H9 (cell line): ENCODE measurements around the gene POU6F2. TPM values are rescaled to one million over a fixed set of nuclear protein-coding genes. Genes with fewer than 3 reads are reported as not detected.

Experiments used
- DNase-seq: peaks from one replicate; pipeline ENCODE4 v3.0.0-alpha.2; 2017
- H2AFZ ChIP-seq: one replicate; pipeline ENCODE4 v1.6.1; 2013; ENCODE audit warnings: mild to moderate bottlenecking, low read length, control low read depth, moderate library complexity
- H2AK5ac ChIP-seq: 2 replicates; pipeline ENCODE4 v1.6.1; 2013; ENCODE audit warnings: low read length, control low read depth, mixed read lengths; ENCODE audit not compliant: insufficient read length
- H2BK120ac ChIP-seq: one replicate; pipeline ENCODE4 v1.6.1; 2013; ENCODE audit warnings: low read depth, mild to moderate bottlenecking, low read length, control low read depth, inconsistent platforms; ENCODE audit not compliant: poor library complexity, severe bottlenecking
- H2BK12ac ChIP-seq: 2 replicates; pipeline ENCODE4 v1.6.1; 2013; ENCODE audit warnings: low read length, control low read depth, mixed read lengths, low read depth; ENCODE audit not compliant: insufficient read length
- H2BK15ac ChIP-seq: 2 replicates; pipeline ENCODE4 v1.6.1; 2013; ENCODE audit warnings: low read depth, low read length, control low read depth
- H2BK20ac ChIP-seq: one replicate; pipeline ENCODE4 v1.6.1; 2013; ENCODE audit warnings: low read depth, mild to moderate bottlenecking, low read length, control low read depth, inconsistent platforms; ENCODE audit not compliant: poor library complexity, severe bottlenecking
- H2BK5ac ChIP-seq: 2 replicates; pipeline ENCODE4 v1.6.1; 2013; ENCODE audit warnings: low read length, control low read depth, mixed read lengths; ENCODE audit not compliant: insufficient read length
- H3K14ac ChIP-seq: 2 replicates; pipeline ENCODE4 v1.6.1; 2013; ENCODE audit warnings: low read length, control low read depth; ENCODE audit not compliant: insufficient read depth
- H3K18ac ChIP-seq: 2 replicates; pipeline ENCODE4 v1.6.1; 2013; ENCODE audit warnings: low read depth, mild to moderate bottlenecking, mixed read lengths, low read length, control low read depth; ENCODE audit not compliant: insufficient read length
- H3K23ac ChIP-seq: 2 replicates; pipeline ENCODE4 v1.6.1; 2013; ENCODE audit warnings: low read length, control low read depth, mixed read lengths, low read depth; ENCODE audit not compliant: insufficient read length
- H3K23me2 ChIP-seq: 2 replicates; pipeline ENCODE4 v1.6.1; 2013; ENCODE audit warnings: low read depth, mild to moderate bottlenecking, mixed read lengths, low read length, control low read depth; ENCODE audit not compliant: insufficient read length, poor library complexity, severe bottlenecking
- H3K27ac ChIP-seq: 2 replicates; pipeline ENCODE4 v1.5.1; 2013; ENCODE audit warnings: low read length, control low read depth, mixed read lengths, low read depth; ENCODE audit not compliant: insufficient read length
- H3K27me3 ChIP-seq: 2 replicates; pipeline ENCODE4 v1.6.1; 2013; ENCODE audit warnings: low read length, control low read depth, inconsistent platforms; ENCODE audit not compliant: insufficient read depth
- H3K4ac ChIP-seq: 2 replicates; pipeline ENCODE4 v1.6.1; 2013; ENCODE audit warnings: low read depth, mild to moderate bottlenecking, control low read depth, inconsistent platforms, low read length, moderate library complexity
- H3K4me1 ChIP-seq: 2 replicates; pipeline ENCODE4 v1.6.1; 2013; ENCODE audit warnings: low read length, control low read depth, inconsistent platforms; ENCODE audit not compliant: insufficient read depth
- H3K4me2 ChIP-seq: 2 replicates; pipeline ENCODE4 v1.6.1; 2013; ENCODE audit warnings: low read length, control low read depth, mixed read lengths; ENCODE audit not compliant: insufficient read length, insufficient read depth
- H3K56ac ChIP-seq: 2 replicates; pipeline ENCODE4 v1.6.1; 2013; ENCODE audit warnings: low read depth, mild to moderate bottlenecking, mixed read lengths, low read length, control low read depth; ENCODE audit not compliant: insufficient read length
- H3K79me1 ChIP-seq: 2 replicates; pipeline ENCODE4 v1.6.1; 2013; ENCODE audit warnings: low read depth, mild to moderate bottlenecking, moderate library complexity, low read length, control low read depth, inconsistent platforms; ENCODE audit not compliant: insufficient read depth, poor library complexity, severe bottlenecking
- H3K79me2 ChIP-seq: 2 replicates; pipeline ENCODE4 v1.6.1; 2013; ENCODE audit warnings: low read length, control low read depth, inconsistent platforms; ENCODE audit not compliant: insufficient read depth
- H3K9ac ChIP-seq: 2 replicates; pipeline ENCODE4 v1.6.1; 2013; ENCODE audit warnings: low read length, control low read depth, mixed read lengths; ENCODE audit not compliant: insufficient read length; ENCODE audit errors: extremely low read depth
- H3K9me3 ChIP-seq: one replicate; pipeline ENCODE4 v1.6.1; 2013; ENCODE audit warnings: low read depth, low read length, inconsistent platforms; ENCODE audit not compliant: control insufficient read depth
- H3T11ph ChIP-seq: one replicate; pipeline ENCODE4 v1.6.1; 2013; ENCODE audit warnings: mild to moderate bottlenecking, low read length, control low read depth, inconsistent platforms
- H4K20me1 ChIP-seq: one replicate; pipeline ENCODE4 v1.6.1; 2013; ENCODE audit not compliant: control insufficient read depth, insufficient read length, insufficient read depth
- H4K5ac ChIP-seq: 2 replicates; pipeline ENCODE4 v1.6.1; 2013; ENCODE audit warnings: low read depth, mild to moderate bottlenecking, mixed read lengths, low read length, control low read depth; ENCODE audit not compliant: insufficient read length
- H4K8ac ChIP-seq: replicated peaks from 2 replicates; pipeline ENCODE4 v1.6.1; 2013; ENCODE audit warnings: low read length, control low read depth, mixed read lengths, low read depth; ENCODE audit not compliant: insufficient read length
- H4K91ac ChIP-seq: 2 replicates; pipeline ENCODE4 v1.6.1; 2013; ENCODE audit warnings: low read depth, mild to moderate bottlenecking, moderate library complexity, mixed read lengths, low read length, control low read depth; ENCODE audit not compliant: insufficient read length
- H3K27ac Mint-ChIP-seq, 3 experiments: 2 replicates in 2 of 3; 3 replicates in 1 of 3; pipeline ENCODE4 v1.8.0; 2020 to 2021; ENCODE audit warnings: mixed read lengths in 3 of 3, mild to moderate bottlenecking in 1 of 3, moderate library complexity in 1 of 3
- H3K27me3 Mint-ChIP-seq: 2 replicates; pipeline ENCODE4 v1.8.0; 2021; ENCODE audit warnings: low read depth, mild to moderate bottlenecking, moderate library complexity, mixed read lengths
- H3K36me3 Mint-ChIP-seq, 3 experiments: 2 replicates in 2 of 3; 3 replicates in 1 of 3; pipeline ENCODE4 v1.8.0; 2020 to 2021; ENCODE audit warnings: low read depth in 3 of 3, mixed read lengths in 3 of 3; ENCODE audit not compliant: insufficient read depth in 1 of 3
- H3K4me1 Mint-ChIP-seq, 2 experiments: 2 replicates each; pipeline ENCODE4 v1.8.0; 2020; ENCODE audit warnings: mixed read lengths in 2 of 2
- H3K4me3 Mint-ChIP-seq, 2 experiments: 2 replicates in 1 of 2; 3 replicates in 1 of 2; pipeline ENCODE4 v1.8.0; 2020 to 2021; ENCODE audit warnings: mild to moderate bottlenecking in 2 of 2, mixed read lengths in 2 of 2, moderate library complexity in 1 of 2
- H3K9me3 Mint-ChIP-seq, 2 experiments: 2 replicates in 1 of 2; 3 replicates in 1 of 2; pipeline ENCODE4 v1.8.0; 2020; ENCODE audit warnings: mild to moderate bottlenecking in 2 of 2, mixed read lengths in 2 of 2, moderate library complexity in 1 of 2
- WGBS: extraction: QIAGEN DNeasy Blood & Tissue Kit; methylation state at CpG from one replicate; pipeline ENCODE4 v1.1.7; 2013; ENCODE audit warnings: missing lambda C conversion rate, low lambda C conversion rate, mixed read lengths; ENCODE audit not compliant: insufficient read length; ENCODE audit errors: extremely low coverage; 5-methylcytosine and 5-hydroxymethylcytosine counted together
- total RNA-seq: library from RNA; stranded (reverse); gene quantifications from 2 replicates; pipeline ENCODE4 v1.2.1, GENCODE V29; 2021
- TF ChIP-seq, protein P1 (sequence below): fragments of 200-600 bp; sonication (generic); conservative IDR thresholded peaks from 3 replicates; pipeline ENCODE4 v1.8.0; 2021; ENCODE audit warnings: antibody characterized with exemption, mild to moderate bottlenecking

POU6F2 gene
- total RNA-seq, 1 experiment from 2014 or later: 1.9 TPM

DNA sequence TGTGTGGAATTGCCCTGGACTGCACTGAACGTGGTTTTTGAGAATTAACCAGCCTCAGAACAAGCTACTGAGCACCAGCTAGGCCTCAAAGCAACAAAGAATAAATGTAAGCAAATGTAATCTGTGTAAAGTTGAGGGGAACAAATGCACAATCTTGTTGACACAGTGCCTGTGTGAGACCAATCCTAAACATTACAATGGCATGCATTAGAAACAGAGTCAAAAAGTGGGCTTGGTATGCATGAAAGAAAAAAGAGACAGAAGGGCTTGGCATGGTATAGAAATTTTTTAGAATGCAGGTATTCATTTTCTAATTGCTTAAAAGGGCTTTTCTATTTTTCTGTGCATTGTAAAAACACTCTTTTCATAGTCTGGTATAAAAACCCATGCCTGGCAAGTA lies 224.3 kb downstream of the POU6F2 start:
- H3K9ac ChIP-seq: no peak overlapping the region
- H3K4me1 ChIP-seq: no peaks in the 10 kb centered on the region; the same call in 1 of the 2 replicates
- H2BK5ac ChIP-seq: no peak overlapping the region
- Mint-ChIP-seq H3K9me3 (no peaks in the 10 kb centered on the region), H3K4me3 (no peak overlapping the region), H3K27ac (peak overlapping the region in 1 of 3 experiments; percentile 66; a peak in 1 of 7 replicates), H3K4me1 (peaks cover 16 to 27% of the 10 kb centered on the region in 2 experiments), H3K27me3 (no peaks in the 10 kb centered on the region), H3K36me3 (no peaks in the 10 kb centered on the region)
- H4K5ac ChIP-seq: no peak overlapping the region
- H3K27ac ChIP-seq: no peak overlapping the region
- H2AK5ac ChIP-seq: no peak overlapping the region
- no peak overlapping the region for H3K4me2 ChIP-seq
- no peak overlapping the region for H2BK20ac ChIP-seq
- H3K4ac ChIP-seq: no peak overlapping the region
- no peak overlapping the region for H4K91ac ChIP-seq
- no peak overlapping the region for H3K23ac ChIP-seq
- no peak overlapping the region for H2AFZ ChIP-seq
- DNase-seq: no peak
- H3K14ac ChIP-seq: no peak overlapping the region
- no peak overlapping the region for H2BK120ac ChIP-seq
- H3K27me3 ChIP-seq: no peaks in the 10 kb centered on the region
- H4K20me1 ChIP-seq: no peaks in the 10 kb centered on the region
- no peak overlapping the region for H3K18ac ChIP-seq
- no peak overlapping the region for H2BK15ac ChIP-seq
- no peaks in the 10 kb centered on the region for H3K9me3 ChIP-seq
- no peaks in the 10 kb centered on the region for H3K79me1 ChIP-seq
- TF ChIP-seq, protein P1, sequence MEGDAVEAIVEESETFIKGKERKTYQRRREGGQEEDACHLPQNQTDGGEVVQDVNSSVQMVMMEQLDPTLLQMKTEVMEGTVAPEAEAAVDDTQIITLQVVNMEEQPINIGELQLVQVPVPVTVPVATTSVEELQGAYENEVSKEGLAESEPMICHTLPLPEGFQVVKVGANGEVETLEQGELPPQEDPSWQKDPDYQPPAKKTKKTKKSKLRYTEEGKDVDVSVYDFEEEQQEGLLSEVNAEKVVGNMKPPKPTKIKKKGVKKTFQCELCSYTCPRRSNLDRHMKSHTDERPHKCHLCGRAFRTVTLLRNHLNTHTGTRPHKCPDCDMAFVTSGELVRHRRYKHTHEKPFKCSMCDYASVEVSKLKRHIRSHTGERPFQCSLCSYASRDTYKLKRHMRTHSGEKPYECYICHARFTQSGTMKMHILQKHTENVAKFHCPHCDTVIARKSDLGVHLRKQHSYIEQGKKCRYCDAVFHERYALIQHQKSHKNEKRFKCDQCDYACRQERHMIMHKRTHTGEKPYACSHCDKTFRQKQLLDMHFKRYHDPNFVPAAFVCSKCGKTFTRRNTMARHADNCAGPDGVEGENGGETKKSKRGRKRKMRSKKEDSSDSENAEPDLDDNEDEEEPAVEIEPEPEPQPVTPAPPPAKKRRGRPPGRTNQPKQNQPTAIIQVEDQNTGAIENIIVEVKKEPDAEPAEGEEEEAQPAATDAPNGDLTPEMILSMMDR: no peak
- H3T11ph ChIP-seq: no peak overlapping the region
- no peaks in the 10 kb centered on the region for H3K79me2 ChIP-seq
- no peak overlapping the region for H3K56ac ChIP-seq
- H4K8ac ChIP-seq: no peak overlapping the region
- no CpG with 5 or more reads among the region's 1 CpG for WGBS
- no peaks in the 10 kb centered on the region for H3K23me2 ChIP-seq
- H2BK12ac ChIP-seq: no peak overlapping the region
